Heart left ventricle (tissue), 13 donors: ENCODE measurements around the gene PDE11A.

Experiments used
- POLR2A ChIP-seq, 2 donors: fragments of 450-650 bp; IDR thresholded peaks; one replicate each; pipeline ENCODE4 v1.6.1; 2017; ENCODE audit warnings: antibody characterized with exemption in 2 of 2, mild to moderate bottlenecking in 2 of 2, moderate library complexity in 2 of 2
- TF ChIP-seq, protein P1 (sequence below), 12 donors: fragments of 200-600 bp; sonication (generic) in 4 of 12; IDR thresholded peaks; one replicate each; pipeline versions ENCODE4 v1.5.0 to v1.8.0; 2018 to 2022; ENCODE audit warnings: antibody characterized with exemption in 12 of 12, mild to moderate bottlenecking in 5 of 12
- donor health status: ischemic (EF 13 %, LVEDD 7.1; RV severe dilation, severe dysfunction).
- donor health status: DM: no; HTN: yes; CAD: no.
- donor health status: DM: no; HTN: no; CAD: no.
- donor health status: ischemic (EF 25% LVEDD 6.9; RV normal size, moderate dysfunction).
- donor health status: ischemic (EF 25% LVEDD 5.7; RV mildly dilated, moderate dysfunction).
- donor health status: ischemic (EF 35%, LVEDD 5.7; RV mildly dilated, moderate dysfunction).
- donor health status: nonischemic (EF 11% LVEDD 7.7; RV severe dilation, severe dysfunction).
- donor health status: DM: yes; HTN: yes; CAD: no.
- donor health status: PGD.
- donor health status: ischemic (EF 29% LVEDD 5.4; RV normal size, mild dysfunction).
- donor health status: nonischemic (EF 23%, LVEDD 6.1; RV moderate dilation, normal function).

DNA sequence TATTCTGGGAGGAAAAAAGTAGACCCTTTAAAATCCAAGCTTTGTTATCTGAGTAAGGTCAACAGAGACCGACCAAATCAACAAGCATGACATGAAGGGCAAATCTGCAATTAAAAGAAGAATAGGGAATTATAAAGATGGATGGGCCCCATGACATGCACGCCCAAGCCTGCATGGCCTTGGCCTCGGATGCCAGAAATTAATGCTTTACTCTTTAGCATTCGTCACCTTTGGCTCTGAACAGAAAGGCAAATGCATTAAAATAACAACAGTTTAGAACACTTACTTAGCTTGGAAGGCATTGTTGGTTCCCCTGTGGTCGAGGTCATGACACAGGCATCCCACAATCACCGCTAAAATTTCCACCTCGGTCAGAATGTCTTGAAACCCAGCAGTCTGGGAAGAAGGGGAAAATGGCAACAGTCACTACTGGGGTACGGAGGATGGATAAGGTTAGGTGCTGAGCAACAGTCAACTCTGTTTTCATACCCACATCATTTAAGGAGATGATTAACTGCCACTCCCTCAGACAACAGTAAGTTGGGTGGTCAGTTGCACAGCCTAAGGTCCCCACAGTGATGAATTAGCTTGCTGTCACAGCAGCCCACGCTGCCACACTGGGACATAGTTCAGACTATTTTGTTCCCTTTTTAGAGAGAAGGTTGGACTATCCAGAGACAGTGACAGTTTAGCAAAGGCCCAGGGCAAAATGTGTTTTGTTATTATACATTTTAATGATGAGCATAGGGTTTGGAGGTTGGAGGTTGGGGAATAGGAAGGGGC, 360.9 kb downstream of the PDE11A start:
- TF ChIP-seq, protein P1, sequence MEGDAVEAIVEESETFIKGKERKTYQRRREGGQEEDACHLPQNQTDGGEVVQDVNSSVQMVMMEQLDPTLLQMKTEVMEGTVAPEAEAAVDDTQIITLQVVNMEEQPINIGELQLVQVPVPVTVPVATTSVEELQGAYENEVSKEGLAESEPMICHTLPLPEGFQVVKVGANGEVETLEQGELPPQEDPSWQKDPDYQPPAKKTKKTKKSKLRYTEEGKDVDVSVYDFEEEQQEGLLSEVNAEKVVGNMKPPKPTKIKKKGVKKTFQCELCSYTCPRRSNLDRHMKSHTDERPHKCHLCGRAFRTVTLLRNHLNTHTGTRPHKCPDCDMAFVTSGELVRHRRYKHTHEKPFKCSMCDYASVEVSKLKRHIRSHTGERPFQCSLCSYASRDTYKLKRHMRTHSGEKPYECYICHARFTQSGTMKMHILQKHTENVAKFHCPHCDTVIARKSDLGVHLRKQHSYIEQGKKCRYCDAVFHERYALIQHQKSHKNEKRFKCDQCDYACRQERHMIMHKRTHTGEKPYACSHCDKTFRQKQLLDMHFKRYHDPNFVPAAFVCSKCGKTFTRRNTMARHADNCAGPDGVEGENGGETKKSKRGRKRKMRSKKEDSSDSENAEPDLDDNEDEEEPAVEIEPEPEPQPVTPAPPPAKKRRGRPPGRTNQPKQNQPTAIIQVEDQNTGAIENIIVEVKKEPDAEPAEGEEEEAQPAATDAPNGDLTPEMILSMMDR (IDR thresholded peaks at IDR 0.05), result no peak
- no peak for TF ChIP-seq POLR2A (IDR thresholded peaks at IDR 0.05)
